GM19397 (cell line): ENCODE results near the gene SRSF6.
"Not testable (repeated sequence)": the region's sequence is repeated elsewhere in the genome, so short reads cannot be mapped to it uniquely, and the experiment has no call there.

Experiments used
- ATAC-seq: cut with Tn5 transposase; IDR thresholded peaks from one replicate; pipeline ENCODE4 v1.9.1; 2021; ENCODE audit warnings: mild to moderate bottlenecking, moderate library complexity; ENCODE audit not compliant: unreplicated experiment

SRSF6 gene

DNA sequence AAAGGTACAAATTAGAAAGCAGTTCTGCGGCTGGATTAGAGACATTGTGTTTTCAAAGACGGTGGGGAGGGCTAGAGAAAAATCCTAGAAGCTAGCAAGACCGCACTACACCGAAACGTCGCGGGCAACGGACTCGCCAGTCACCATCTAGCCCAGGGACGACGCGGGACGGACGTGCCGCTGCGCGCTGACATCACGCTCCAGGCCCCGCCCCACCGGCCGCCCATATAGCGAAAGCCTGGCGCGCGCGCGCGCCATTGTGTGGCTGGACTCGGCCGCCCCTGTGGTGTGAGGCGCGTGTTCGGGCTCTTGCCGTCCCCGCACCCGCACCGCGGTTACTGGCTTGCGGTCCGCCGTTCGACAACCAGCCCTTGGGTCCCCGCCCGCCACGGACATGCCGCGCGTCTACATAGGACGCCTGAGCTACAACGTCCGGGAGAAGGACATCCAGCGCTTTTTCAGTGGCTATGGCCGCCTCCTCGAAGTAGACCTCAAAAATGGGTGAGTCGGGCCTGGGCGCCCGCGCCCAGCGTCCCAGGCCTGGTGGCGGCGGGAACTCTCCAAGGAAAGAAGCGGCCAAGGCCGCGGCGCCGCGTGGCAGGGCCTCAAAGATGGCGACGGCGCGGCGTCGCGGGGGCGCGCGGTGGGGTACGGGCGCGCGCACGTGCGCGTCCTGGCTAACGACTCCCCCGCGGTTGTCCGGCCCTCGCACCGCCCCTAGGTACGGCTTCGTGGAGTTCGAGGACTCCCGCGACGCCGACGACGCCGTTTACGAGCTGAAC lies at the start of gene SRSF6:
Gene SRSF6, plus strand, starts transcription at position 257 of the 782 bp plus-strand sequence. Its CDS starts 138 bp downstream, at position 395.
- ATAC-seq, result peak; percentile 89

DNA sequence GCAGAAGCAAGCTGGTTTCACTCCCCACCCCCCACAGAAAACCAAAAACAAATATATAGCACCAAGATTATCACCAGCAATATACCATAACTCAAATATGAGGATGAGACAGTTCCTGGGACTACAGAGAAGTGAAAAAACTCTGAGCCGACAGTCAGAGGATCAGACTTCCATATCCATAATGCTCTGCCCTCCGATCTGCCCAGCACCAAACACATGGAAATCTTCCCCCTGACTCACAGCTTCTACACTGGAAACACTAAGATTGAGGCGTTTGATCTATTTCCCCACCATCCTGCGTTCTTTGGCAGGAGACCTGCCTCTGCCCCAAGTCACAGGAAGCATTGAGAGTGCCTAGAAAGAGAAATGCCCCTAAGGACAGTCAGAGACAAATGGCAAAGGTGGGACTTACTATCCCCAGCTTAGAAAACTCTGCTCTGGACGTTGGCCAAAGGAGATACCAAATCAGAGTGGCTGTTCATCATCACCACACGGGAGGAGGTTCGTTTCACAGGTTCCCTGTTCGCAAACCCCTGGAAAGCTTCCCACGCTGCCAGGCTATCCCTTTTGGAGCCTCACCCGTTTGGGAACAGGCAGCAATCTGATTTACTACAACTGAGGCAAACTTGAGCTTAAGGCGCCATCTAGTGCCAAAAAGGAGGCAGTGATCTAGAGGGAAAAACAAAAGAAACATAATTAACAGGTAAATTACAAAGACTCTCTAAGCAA lies 48.7 kb upstream of the SRSF6 start:
- no peak for ATAC-seq

DNA sequence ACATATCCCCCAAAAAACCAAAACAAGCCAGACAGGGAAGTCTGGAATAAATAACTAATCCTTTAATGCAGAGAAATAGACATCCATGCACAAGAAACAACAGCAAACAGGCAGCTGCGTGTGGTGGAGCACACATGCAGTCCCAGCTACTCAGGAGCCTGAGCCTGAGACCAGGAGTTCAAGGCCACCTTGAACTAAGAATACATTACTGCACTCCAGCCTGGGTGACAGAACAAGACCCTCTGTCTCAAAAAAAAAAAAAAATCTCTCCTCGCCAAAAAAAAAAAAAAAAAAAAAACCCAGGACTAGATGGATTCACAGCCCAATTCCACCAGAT lies 48.2 kb upstream of the SRSF6 start:
- ATAC-seq, result no peak

DNA sequence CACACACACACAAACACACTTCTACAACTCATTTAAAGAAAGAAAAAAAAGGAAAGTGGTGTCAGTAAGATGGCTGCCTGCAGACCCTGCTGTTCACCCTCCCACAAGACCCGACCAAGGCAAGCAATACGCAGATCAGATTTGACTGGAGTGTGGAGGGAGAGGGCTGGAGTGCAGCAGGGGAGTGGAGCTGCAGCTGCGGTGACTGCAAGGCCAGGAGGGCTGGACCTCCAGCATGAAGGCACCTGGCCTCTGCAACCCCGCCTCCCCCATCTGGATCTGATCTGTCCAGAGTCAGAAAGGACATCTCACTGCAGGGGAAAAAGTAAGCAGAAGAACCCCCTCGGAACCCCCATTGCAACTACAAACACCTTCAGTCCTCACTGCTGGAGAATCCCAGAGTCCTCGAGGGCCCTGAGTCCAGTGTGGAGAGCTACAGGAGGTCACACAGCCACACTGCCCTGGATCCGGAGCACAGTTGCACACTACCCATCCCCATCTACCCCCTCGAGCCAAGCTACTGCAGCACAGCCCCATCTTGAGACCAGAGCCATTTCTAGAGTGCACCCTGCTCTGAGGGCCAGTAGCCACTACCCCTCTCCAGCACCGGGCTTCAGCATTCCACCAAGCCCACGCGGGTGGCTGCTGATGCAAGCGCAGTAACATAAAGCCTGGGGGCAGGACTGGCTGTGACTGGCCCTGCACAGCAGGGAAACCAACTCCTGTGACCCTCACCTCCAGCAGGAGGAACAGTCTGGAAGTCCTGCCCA lies 41.9 kb upstream of the SRSF6 start:
- no peak for ATAC-seq

DNA sequence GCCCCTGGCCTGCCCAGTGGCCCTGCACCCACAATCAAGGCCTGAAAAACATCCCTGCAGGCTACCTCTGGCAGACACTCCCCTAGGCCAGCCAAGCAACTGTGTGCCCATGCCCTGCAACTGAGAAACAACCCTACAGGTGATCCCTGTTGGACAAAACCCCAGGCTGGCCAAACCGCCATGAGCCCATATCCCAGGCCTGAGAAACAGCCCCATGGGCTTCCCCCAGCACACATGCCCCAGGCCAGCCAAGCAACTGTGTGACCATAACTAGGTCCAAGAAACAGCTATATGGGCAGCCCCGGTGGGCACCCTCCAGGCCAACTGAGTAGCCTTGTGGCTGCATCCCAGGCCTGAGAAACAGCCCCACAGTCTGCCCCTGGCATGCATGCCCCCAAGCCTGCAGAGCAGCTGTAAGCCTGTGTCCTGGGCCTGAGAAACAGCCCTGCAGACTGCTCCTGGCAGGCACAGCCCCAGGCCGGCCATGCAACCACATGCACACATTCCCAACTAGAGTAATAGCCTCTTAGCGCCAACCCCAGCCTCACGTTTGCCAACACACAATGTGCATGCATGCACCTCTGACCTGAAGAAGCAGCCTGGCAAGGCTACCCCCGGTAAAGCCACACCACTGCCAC lies 41.0 kb upstream of the SRSF6 start:
- no peak for ATAC-seq

DNA sequence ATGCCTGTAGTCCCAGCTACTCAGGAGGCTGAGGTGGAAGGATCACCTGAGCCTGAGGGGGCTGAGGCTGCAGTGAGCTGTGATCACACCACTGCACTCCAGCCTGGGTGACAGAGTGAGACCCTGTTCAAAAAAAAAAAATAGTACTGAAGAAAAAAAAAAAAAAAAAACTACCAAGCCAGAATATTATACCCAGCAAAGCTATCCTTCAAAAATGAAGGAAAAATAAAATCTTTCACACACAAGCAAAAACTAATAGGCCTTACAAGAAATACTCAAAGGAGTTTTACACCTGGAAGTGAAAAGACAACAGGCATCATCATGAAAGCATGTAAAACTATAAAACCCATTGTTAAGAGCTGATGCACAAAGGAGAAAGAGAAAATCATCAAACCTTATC lies 37.5 kb upstream of the SRSF6 start:
- ATAC-seq, result no peak

DNA sequence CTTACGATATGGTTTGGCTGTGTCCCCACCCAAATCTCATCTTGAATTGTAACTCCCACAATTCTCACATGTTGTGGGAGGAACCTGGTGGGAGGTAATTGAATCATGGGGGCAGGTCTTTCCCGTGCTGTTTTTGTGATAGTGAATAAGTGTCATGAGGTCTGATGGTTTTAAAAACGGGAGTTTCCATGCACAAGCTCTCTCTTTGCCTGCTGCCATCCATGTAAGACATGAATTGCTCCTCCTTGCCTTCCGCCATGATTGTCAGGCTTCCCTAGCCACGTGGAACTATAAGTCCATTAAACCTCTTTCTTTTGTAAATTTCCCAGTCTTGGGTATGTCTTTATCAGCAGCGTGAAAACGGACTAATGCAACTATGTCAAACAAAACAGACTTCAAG lies 36.8 kb upstream of the SRSF6 start:
- ATAC-seq, result not testable (repeated sequence)

DNA sequence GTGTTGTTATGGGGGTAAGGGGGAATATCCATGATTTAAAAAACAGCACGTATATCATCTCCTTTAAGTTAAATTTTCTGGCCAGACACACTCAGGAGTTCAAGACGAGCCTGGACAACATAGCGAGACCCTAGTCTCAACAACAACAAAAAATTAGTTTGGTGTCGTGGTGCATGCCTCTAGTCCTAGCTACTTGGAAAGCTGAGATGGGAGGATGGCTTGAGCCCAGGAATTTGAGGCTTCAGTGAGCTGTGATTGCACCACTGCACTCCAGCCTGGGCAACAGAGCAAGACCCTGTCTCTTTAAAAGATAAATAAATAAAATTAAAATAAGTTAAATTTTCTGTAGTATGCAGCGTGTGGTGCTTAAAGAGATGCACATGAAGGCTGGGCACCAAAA lies 31.5 kb upstream of the SRSF6 start:
- ATAC-seq, result no peak

DNA sequence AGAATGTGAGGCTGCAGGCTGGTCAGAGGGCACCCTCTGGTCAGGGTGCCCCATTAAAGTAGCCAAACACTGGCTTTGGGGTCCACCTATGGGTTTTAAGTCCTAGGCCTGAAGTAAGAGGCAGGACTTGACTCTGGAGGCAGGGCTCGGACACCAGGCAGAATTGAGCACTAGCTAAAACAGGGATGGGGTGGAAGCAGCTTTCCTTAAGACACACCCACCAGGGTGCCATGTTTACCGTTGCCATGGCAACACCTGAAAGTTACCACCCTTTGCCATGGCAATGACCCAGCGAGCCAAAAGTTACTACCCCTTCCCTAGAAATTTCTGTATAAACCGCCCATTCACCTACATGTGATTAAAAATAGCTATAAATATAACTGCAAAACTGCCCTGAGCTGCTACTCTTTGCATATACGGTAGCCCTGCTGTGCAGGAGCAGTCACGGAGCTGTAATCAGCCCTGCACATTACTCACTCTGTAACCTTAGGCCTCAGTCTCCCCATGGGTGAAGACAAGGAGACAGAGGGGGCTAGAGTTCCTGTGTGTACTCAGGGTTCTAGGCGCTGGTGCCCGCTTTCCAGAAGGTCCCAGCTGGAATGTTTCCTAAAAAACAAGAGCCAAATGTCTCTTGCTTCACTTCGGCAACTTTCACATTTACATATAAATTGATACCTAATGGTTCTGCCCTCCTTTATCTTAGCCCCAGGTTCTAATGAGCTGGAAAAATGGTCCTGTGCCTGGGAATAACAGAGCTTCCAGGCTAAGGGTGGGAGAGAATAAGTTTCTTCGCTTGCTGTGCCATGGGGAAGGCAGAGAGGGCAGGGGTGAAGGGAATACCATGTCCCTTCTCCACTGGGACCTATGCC lies 27.2 kb upstream of the SRSF6 start:
- ATAC-seq, result no peak

DNA sequence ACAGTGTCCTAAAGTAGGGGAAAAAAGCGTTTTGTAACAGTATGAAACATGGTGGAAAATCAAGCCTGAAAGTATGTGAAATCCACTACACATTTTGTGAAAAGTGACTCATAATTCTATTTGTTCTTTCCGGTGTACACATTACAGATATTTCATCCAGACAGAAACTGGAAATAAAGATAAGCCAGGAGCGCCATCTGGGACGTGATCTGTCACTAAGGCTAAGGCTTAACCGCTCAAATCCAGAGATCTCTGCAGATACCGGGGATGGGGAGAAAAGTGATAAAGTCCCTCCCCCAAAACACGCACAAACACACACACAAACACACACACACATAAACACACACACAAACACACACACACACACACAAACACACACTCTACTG lies 26.6 kb upstream of the SRSF6 start:
- no peak for ATAC-seq

DNA sequence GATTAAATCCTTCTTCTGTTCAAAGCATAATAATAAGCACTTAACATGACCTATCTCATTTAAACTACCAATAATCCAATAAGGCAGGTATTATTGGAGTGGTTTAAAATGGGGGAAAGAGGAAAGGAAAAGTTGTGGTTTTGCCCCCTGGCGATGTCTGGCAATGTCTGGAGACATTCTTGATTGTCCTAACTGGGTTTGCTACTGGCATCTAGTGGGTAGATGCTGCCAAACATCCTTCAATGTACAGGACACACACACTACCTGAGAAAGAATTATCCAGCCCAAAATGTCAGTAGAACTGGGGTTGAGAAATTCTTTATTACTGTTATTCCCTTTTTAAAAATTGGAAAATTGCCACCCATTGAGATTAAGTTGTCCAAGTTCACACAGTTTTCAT lies 25.2 kb upstream of the SRSF6 start:
- ATAC-seq, result no peak

DNA sequence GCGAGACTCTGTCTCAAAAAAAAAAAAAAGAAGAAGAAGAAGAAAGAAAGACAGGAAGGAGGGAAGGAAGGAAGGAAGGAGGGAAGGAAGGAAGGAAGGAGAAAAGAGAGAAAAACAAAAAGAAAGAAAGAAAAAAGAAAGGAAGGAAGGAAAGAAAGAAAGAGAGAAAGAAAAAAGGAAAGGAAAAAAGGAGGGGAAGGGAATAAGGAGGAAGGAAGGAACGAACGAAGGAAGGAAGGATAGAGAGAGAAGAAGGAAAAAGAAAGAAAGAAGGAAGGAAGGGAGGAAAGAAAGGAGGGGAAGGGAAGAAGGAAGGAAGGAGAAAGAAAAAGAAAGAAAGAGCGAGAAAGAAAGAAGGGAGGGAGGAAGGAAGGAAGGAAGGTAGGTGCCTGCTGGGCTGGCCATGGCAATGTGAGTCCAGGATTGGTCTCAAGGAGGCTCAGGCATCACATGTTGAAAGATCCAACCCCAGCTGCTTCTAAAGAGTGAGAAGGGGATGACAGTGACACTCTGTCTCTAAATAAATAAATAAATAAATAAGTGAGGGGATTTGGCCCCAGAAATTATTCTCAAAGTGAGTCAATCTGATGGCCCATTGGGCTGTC lies 24.3 kb upstream of the SRSF6 start:
- no peak for ATAC-seq

DNA sequence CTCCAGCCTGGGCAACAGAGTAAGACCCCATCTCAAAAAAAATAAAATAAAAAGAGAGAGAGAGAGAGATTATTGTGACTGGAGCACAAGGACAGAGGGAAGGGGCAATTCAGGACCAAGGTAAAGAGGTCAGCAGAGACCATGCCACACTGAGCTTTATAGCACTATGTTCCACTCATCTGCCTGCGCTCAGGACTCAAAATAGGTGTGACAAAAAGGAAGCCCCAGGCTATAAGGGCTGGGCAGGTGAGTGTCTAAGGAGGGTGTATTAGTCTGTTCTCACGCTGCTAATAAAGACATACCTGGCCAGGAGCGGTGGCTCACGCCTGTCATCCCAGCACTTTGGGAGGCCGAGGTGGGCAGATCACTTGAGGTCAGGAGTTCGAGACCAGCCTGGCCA lies 23.1 kb upstream of the SRSF6 start:
- no peak for ATAC-seq

DNA sequence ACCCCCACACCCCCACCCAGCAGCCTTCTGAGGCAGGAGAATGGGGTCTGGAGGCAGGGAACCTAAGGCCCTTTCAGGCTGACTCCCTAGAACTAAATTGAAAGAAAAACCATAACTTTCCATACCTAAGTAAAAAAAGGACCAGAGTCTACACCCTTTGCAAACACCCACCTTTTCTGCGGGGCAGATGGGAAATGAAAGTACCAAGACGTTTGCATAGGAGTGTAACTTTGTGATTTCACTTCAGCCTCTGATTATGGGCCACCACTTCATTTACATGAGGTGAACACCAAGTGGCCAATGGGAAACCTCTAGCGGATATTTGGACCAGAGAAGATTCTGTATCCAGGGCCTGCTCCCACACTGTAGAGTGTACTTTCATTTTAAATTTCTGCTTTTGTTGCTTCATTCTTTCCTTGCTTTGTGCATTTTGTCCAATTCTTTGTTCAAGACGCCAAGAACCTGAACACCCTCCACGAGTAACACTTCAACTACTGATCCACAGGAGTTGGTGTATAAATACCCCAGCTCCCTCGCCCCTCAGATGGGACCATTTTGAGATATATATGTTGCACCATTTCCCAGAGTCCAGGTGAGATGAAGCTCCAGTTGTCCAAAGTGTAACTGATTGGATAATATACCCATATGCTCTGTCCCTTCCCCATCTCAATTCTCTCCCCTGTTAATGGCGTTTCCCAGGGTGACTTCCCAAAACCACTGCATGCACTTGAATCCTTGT lies 18.9 kb upstream of the SRSF6 start:
- peak; percentile 74 for ATAC-seq

DNA sequence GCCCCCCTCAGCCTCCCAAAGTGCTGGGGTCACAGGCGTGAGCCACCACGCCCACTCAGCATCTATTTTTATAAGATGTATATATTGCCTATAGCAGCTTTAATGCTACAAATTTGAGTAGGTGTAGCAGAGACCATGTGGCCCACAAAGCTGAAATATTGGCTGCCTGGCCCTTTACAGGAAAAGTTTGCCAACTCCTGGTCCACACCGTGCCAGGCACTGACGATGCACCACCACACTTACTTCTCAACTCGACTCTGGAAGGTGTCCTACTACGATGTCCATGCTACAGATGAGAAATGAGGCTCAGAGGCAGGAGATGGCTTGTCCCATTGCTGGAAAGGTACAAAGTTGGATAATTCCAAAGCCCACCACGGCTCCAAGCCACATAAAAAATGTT lies 17.2 kb upstream of the SRSF6 start:
- ATAC-seq, result no peak

DNA sequence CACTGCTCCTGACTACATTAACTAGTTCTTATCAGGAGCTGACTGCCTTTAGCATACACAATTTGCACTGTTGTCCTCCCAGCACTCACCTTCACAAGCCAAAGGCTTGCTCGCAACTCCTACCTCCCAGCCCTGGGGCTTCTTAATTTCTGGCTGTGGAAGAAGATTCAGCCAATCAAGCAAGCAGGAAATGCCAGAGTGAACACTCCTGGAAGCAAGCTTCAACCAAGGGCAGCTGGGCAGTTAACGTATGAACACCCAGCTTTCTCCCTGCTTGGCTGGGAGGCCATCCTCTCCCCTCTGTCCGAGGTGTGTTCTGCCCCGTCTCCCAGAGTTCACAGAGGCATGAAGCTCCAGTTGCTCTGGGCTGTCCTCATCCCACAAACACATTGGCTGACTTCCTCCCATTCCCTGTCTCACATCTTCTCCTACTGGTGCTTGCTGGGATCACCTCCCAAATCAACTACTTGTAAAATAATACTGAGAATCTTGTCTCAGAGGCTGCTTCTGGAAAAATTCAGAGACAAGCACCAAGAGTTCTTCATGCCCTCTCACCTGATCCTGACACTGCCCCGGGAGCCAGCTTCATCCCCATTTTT lies 15.3 kb upstream of the SRSF6 start:
- ATAC-seq, result no peak

DNA sequence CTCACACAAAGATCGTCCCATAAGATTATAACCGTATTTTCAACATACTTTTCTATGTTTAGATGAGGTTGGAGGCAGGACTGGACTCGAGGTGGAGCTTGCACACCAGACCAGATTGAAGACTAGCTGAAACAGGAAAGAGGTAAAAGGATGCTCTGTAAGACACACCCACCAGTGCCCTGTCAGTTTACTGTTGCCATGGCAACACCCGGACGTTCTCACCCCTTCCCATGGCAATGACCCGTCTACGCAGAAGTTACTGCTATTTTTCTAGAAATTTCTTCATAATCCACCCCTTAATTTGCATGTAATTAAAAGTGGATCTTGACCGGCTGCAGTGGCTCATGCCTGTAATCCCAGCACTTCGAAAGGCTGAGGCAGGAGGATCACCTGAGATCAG lies 13.6 kb upstream of the SRSF6 start:
- no peak for ATAC-seq

DNA sequence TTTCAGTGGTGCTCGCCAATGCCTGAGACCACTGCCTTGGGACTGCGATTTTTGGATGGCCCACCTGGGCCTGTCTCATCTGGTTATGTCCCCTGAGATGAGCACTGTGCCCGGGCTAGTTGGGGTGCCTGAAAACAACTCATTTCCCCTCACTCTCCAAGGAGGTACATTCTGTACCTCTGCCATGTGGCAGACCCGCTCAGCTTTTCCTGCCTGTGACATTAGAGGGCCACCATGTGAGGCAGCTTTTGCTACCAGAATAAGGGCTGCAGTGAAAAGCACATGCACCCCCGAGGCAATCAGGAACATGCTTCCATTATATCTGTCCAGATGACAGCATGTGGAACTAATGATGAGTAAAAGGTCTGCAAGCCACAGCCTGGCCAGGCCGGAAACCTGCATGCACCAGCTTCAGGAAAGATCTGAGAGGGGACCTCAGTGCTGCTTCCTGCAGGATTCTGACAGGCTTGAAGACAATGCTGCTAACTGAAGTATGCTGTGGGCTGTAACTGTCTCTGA lies 11.3 kb upstream of the SRSF6 start:
- ATAC-seq, result no peak

DNA sequence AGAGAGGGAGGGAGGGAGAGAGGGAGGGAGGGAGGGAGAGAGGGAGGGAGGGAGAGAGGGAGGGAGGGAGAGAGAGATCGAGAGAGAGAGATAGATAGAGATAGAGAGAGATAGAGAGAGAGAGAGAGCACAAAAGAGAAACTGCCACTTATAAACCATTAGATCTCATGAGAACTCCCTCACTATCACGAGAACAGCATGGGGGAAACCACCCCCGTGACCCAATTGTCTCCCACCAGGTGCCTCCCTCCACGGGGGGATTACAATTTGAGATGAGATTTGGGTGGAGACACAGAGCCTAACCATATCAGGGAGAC lies 9.3 kb upstream of the SRSF6 start:
- ATAC-seq, result not testable (repeated sequence)
